ENCODE data around the gene MNAT1.

Gene MNAT1

GRCh38 chr14:60905923-60906322 lies 171.4 kb downstream of the MNAT1 start:
- TF ChIP-seq TAF1 (IDR thresholded peaks at IDR 0.05; ENCODE audit: borderline replicate concordance, insufficient read depth, low read length) (no peak), SIN3A (IDR thresholded peaks at IDR 0.05; ENCODE audit: borderline replicate concordance, insufficient read depth, low read length) (no peak), POLR2AphosphoS5 (IDR thresholded peaks at IDR 0.05; ENCODE audit: low read depth, low read length) (no peak)

GRCh38 chr14:60915781-60916180 lies 181.2 kb downstream of the MNAT1 start:
- TF ChIP-seq POLR2AphosphoS5 (IDR thresholded peaks at IDR 0.05; ENCODE audit: low read depth, low read length), result no peak
- no peak for TF ChIP-seq SIN3A (IDR thresholded peaks at IDR 0.05; ENCODE audit: borderline replicate concordance, insufficient read depth, low read length)
- TF ChIP-seq FOXP2 (optimal IDR thresholded peaks at IDR 0.05; ENCODE audit: borderline replicate concordance, extremely low read depth, extremely low read length, insufficient read depth), result no peak
- TF ChIP-seq REST (IDR thresholded peaks at IDR 0.05; ENCODE audit: insufficient read depth in 1 of 2, low read depth in 2 of 2, low read length in 2 of 2), result no peak
- TF ChIP-seq TAF1 (IDR thresholded peaks at IDR 0.05; ENCODE audit: borderline replicate concordance, insufficient read depth, low read length), result no peak

GRCh38 chr14:60922050-60922449 lies 187.5 kb downstream of the MNAT1 start:
- TF ChIP-seq FOXP2 (optimal IDR thresholded peaks at IDR 0.05; ENCODE audit: borderline replicate concordance, extremely low read depth, extremely low read length, insufficient read depth) (no peak), POLR2AphosphoS5 (IDR thresholded peaks at IDR 0.05; ENCODE audit: low read depth, low read length) (no peak), REST (IDR thresholded peaks at IDR 0.05; ENCODE audit: insufficient read depth in 1 of 2, low read depth in 2 of 2, low read length in 2 of 2) (no peak), TAF1 (IDR thresholded peaks at IDR 0.05; ENCODE audit: borderline replicate concordance, insufficient read depth, low read length) (no peak), SIN3A (IDR thresholded peaks at IDR 0.05; ENCODE audit: borderline replicate concordance, insufficient read depth, low read length) (no peak)

- no peak for TF ChIP-seq REST (IDR thresholded peaks at IDR 0.05; ENCODE audit: insufficient read depth in 1 of 2, low read depth in 2 of 2, low read length in 2 of 2)
Observed at GRCh38 chr14:60925286-60925685, 190.7 kb downstream of the MNAT1 start.

- no peak for TF ChIP-seq SIN3A (IDR thresholded peaks at IDR 0.05; ENCODE audit: borderline replicate concordance, insufficient read depth, low read length)
- no peak for TF ChIP-seq POLR2AphosphoS5 (IDR thresholded peaks at IDR 0.05; ENCODE audit: low read depth, low read length)
- no peak for TF ChIP-seq REST (IDR thresholded peaks at IDR 0.05; ENCODE audit: insufficient read depth in 1 of 2, low read depth in 2 of 2, low read length in 2 of 2)
- TF ChIP-seq FOXP2 (optimal IDR thresholded peaks at IDR 0.05; ENCODE audit: borderline replicate concordance, extremely low read depth, extremely low read length, insufficient read depth), result no peak
- TF ChIP-seq TAF1 (IDR thresholded peaks at IDR 0.05; ENCODE audit: borderline replicate concordance, insufficient read depth, low read length), result no peak
Observed at GRCh38 chr14:60926002-60926401, 191.4 kb downstream of the MNAT1 start.
